ENCODE data around the gene HSDL2. TPM values are rescaled to one million over a fixed set of nuclear protein-coding genes. Genes with fewer than 3 reads are reported as not detected.

Gene HSDL2
- total and polyA plus RNA-seq, 10 of the 15 experiments (the other 5 are each of a cell fraction or from before 2014, with no cell fraction given): 20.9 to 46.1 (median 27.0) TPM

DNA sequence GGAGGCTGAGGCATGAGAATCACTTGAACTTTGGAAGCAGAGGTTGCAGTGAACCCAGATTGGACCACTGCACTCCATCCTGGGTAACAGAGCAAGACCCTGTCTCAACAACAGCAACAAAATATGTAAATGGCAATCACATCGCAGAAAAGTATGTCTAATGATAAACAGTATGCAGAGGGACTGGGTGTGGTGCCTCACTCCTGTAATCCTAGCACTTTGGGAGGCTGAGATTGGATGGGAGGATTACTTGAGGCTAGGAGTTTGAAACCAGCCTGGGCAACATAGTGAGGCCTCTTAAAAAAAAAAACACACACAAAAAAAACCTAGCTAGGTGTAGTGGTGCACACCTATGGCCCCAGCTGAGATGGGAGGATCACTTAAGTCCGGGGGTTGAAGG is 40.3 kb downstream of the HSDL2 start (continued):
- TF ChIP-seq ZNF24 (IDR thresholded peaks at IDR 0.05) (no peak), SP1 (IDR thresholded peaks at IDR 0.05; ENCODE audit: low read depth, low read length) (no peak), RFX5 (IDR thresholded peaks at IDR 0.05; ENCODE audit: low read depth, low read length) (no peak), MYB (IDR thresholded peaks at IDR 0.05; ENCODE audit: borderline replicate concordance, low read depth, low read length) (no peak)
- TF ChIP-seq, protein P1, sequence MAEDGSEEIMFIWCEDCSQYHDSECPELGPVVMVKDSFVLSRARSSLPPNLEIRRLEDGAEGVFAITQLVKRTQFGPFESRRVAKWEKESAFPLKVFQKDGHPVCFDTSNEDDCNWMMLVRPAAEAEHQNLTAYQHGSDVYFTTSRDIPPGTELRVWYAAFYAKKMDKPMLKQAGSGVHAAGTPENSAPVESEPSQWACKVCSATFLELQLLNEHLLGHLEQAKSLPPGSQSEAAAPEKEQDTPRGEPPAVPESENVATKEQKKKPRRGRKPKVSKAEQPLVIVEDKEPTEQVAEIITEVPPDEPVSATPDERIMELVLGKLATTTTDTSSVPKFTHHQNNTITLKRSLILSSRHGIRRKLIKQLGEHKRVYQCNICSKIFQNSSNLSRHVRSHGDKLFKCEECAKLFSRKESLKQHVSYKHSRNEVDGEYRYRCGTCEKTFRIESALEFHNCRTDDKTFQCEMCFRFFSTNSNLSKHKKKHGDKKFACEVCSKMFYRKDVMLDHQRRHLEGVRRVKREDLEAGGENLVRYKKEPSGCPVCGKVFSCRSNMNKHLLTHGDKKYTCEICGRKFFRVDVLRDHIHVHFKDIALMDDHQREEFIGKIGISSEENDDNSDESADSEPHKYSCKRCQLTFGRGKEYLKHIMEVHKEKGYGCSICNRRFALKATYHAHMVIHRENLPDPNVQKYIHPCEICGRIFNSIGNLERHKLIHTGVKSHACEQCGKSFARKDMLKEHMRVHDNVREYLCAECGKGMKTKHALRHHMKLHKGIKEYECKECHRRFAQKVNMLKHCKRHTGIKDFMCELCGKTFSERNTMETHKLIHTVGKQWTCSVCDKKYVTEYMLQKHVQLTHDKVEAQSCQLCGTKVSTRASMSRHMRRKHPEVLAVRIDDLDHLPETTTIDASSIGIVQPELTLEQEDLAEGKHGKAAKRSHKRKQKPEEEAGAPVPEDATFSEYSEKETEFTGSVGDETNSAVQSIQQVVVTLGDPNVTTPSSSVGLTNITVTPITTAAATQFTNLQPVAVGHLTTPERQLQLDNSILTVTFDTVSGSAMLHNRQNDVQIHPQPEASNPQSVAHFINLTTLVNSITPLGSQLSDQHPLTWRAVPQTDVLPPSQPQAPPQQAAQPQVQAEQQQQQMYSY (CRISPR knock-in tag; IDR thresholded peaks at IDR 0.05): no peak

DNA sequence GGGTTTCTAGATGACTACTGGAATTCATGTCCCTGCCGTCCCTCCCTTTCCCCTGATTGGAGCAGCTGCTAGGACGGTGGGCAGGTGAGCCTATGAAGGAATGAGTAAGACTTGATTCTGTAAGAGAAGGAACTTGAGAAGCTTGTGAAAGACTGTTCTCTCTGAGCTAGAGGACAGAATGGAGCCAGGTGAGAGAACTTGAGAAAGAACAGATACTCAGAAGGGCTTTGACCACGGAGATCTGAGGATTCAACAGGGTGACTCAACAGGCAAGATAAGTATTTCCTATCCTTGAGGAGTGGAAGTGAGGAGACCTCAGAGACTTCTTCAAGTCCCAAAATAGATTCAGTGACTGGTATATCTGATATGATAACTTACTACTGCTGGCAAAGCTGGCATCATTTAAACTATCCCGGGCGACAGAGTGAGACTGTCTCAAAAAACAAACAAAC is 41.9 kb downstream of the HSDL2 start:
- no peak for DNase-seq (ENCODE audit: low read depth, low spot score)
- RAD21 ChIA-PET (ENCODE audit: unreplicated experiment): no interaction called here
- BruUV-seq (replicated peaks): TSS peak; percentile 38
- CTCF ChIA-PET: no interaction called here
- no peaks in the 10 kb centered on the region for H3K79me2 ChIP-seq (ENCODE audit: control insufficient read depth, insufficient read depth, low read length)
- POLR2A ChIA-PET: interaction anchor here (1.2 kb wide), 1 partner anchor 16 kb away, joined by 3 read pairs; no protein-coding TSS in a partner anchor
- no peaks in the 10 kb centered on the region for H3K27me3 ChIP-seq (replicated peaks in 1 of 2; ENCODE audit: control insufficient read depth in 2 of 2, insufficient read depth in 2 of 2, low read length in 1 of 2)
- intact Hi-C loops (cut with micrococcal nuclease; ENCODE audit: unreplicated experiment): no loop called here
- SMC1A ChIA-PET (ENCODE audit: uncharacterized antibody, unreplicated experiment): no interaction called here
- no peaks in the 10 kb centered on the region for H3K9me3 ChIP-seq (replicated peaks; ENCODE audit: control insufficient read depth, insufficient read depth, low read length)
- H3K4me2 ChIP-seq (ENCODE audit: control insufficient read depth, insufficient read depth): no peak overlapping the region
- H3K4me1 ChIP-seq (ENCODE audit: control insufficient read depth, insufficient read depth, low read length): no peaks in the 10 kb centered on the region
- in situ Hi-C loops (cut with MboI): no loop called here
- H3K36me3 ChIP-seq (ENCODE audit: control insufficient read depth in 2 of 2, insufficient read depth in 2 of 2, low read length in 1 of 2): no peaks in the 10 kb centered on the region; a peak in 1 of 4 replicates
- H4K20me1 ChIP-seq (ENCODE audit: control insufficient read depth, insufficient read depth): no peaks in the 10 kb centered on the region; the same call in 1 of the 2 replicates
- no peak overlapping the region for H3K4me3 ChIP-seq
- no peak overlapping the region for H3K27ac ChIP-seq (ENCODE audit: control insufficient read depth, insufficient read depth)
- no peak overlapping the region for H2AFZ ChIP-seq (ENCODE audit: control insufficient read depth, low read depth, low read length)
- H3K9ac ChIP-seq (ENCODE audit: control insufficient read depth, insufficient read depth, low read length): no peak overlapping the region
- ATAC-seq: no peak
- FAIRE-seq: no peak
- WGBS (ENCODE audit: insufficient coverage, insufficient replicate concordance, low lambda C conversion rate, missing lambda C conversion rate): 97% methylated on average over 5 of the region's 5 CpGs
- TF ChIP-seq LARP7 (IDR thresholded peaks at IDR 0.05) (no peak), BACH1 (IDR thresholded peaks at IDR 0.05; ENCODE audit: borderline replicate concordance) (no peak), YBX1 (IDR thresholded peaks at IDR 0.05) (no peak), GABPA (IDR thresholded peaks at IDR 0.05; ENCODE audit: low read depth) (no peak), RAD51 (IDR thresholded peaks at IDR 0.05) (no peak), TAF1 (IDR thresholded peaks at IDR 0.05; ENCODE audit: borderline replicate concordance, low read depth, low read length) (no peak), BMI1 (IDR thresholded peaks at IDR 0.05; ENCODE audit: borderline replicate concordance) (no peak), SMC3 (IDR thresholded peaks at IDR 0.05; ENCODE audit: borderline replicate concordance, low read length) (no peak), IRF4 (IDR thresholded peaks at IDR 0.05; ENCODE audit: low read depth, low read length) (no peak), ATF7 (IDR thresholded peaks at IDR 0.05; ENCODE audit: low read depth) (no peak)
- TF ChIP-seq, protein P2, sequence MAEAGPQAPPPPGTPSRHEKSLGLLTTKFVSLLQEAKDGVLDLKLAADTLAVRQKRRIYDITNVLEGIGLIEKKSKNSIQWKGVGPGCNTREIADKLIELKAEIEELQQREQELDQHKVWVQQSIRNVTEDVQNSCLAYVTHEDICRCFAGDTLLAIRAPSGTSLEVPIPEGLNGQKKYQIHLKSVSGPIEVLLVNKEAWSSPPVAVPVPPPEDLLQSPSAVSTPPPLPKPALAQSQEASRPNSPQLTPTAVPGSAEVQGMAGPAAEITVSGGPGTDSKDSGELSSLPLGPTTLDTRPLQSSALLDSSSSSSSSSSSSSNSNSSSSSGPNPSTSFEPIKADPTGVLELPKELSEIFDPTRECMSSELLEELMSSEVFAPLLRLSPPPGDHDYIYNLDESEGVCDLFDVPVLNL (IDR thresholded peaks at IDR 0.05; ENCODE audit: low read depth, low read length): no peak
- TF ChIP-seq, protein P3, sequence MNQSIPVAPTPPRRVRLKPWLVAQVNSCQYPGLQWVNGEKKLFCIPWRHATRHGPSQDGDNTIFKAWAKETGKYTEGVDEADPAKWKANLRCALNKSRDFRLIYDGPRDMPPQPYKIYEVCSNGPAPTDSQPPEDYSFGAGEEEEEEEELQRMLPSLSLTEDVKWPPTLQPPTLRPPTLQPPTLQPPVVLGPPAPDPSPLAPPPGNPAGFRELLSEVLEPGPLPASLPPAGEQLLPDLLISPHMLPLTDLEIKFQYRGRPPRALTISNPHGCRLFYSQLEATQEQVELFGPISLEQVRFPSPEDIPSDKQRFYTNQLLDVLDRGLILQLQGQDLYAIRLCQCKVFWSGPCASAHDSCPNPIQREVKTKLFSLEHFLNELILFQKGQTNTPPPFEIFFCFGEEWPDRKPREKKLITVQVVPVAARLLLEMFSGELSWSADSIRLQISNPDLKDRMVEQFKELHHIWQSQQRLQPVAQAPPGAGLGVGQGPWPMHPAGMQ (IDR thresholded peaks at IDR 0.05; ENCODE audit: borderline replicate concordance): no peak
- TF ChIP-seq, protein P4, sequence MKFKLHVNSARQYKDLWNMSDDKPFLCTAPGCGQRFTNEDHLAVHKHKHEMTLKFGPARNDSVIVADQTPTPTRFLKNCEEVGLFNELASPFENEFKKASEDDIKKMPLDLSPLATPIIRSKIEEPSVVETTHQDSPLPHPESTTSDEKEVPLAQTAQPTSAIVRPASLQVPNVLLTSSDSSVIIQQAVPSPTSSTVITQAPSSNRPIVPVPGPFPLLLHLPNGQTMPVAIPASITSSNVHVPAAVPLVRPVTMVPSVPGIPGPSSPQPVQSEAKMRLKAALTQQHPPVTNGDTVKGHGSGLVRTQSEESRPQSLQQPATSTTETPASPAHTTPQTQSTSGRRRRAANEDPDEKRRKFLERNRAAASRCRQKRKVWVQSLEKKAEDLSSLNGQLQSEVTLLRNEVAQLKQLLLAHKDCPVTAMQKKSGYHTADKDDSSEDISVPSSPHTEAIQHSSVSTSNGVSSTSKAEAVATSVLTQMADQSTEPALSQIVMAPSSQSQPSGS (IDR thresholded peaks at IDR 0.05; ENCODE audit: low read length): no peak
